Measurements from ENCODE around the gene AATF.

Gene AATF

GRCh38 chr17:36942631-36943125, 6.1 kb upstream of the AATF start:
- no peak for DNase-seq

GRCh38 chr17:36943250-36944191, 5.2 kb upstream of the AATF start:
- DNase-seq = no peak

- DNase-seq = no peak
These were observed 4.2 kb upstream of the AATF start for GRCh38 chr17:36944553-36944952.

GRCh38 chr17:36945140-36945539, 3.6 kb upstream of the AATF start:
- DNase-seq = no peak

GRCh38 chr17:36945959-36946725, 2.6 kb upstream of the AATF start:
- DNase-seq = no peak

GRCh38 chr17:36946726-36947091, 2.0 kb upstream of the AATF start:
- no peak for DNase-seq

GRCh38 chr17:36947922-36948716, 635 bp upstream of the AATF start:
- no peak for DNase-seq

- no peak for DNase-seq
These were observed 740 bp downstream of the AATF start for GRCh38 chr17:36949461-36949927.

- DNase-seq = no peak
These were observed 1.3 kb downstream of the AATF start for GRCh38 chr17:36950027-36950426.

GRCh38 chr17:36951084-36951789, 2.5 kb downstream of the AATF start:
- DNase-seq = no peak

GRCh38 chr17:36971508-36971907, 22.8 kb downstream of the AATF start:
- DNase-seq = no peak

GRCh38 chr17:36972186-36972700, 23.5 kb downstream of the AATF start:
- DNase-seq = no peak

GRCh38 chr17:36972905-36973304, 24.2 kb downstream of the AATF start:
- no peak for DNase-seq

- no peak for DNase-seq
These were observed 27.3 kb downstream of the AATF start for GRCh38 chr17:36975922-36976515.

GRCh38 chr17:36977066-36977465, 28.3 kb downstream of the AATF start:
- DNase-seq = no peak

- no peak for DNase-seq
These were observed 28.8 kb downstream of the AATF start for GRCh38 chr17:36977568-36977967.

- DNase-seq = no peak
These were observed 30.2 kb downstream of the AATF start for GRCh38 chr17:36978810-36979564.

GRCh38 chr17:36979565-36979941, 30.8 kb downstream of the AATF start:
- DNase-seq = no peak

GRCh38 chr17:36980280-36980761, 31.6 kb downstream of the AATF start:
- no peak for DNase-seq

GRCh38 chr17:36983618-36984017, 34.9 kb downstream of the AATF start:
- peak in 1 of 2 donors; percentile 2 for DNase-seq

- DNase-seq = no peak
These were observed 40.4 kb downstream of the AATF start for GRCh38 chr17:36989173-36989572.

Data from inflammatory macrophage treated with lipopolysaccharide for 1 hour (primary cell).